BJ (cell line): ENCODE measurements around the gene OPRL1. TPM values are rescaled to one million over a fixed set of nuclear protein-coding genes. Genes with fewer than 3 reads are reported as not detected.

Experiments used
- CTCF ChIA-PET: fragments of 350-600 bp; formaldehyde crosslinking; extraction: SDS; loops from one replicate; lab custom pipeline; 2021; ENCODE audit warnings: antibody characterized with exemption, inconsistent platforms; lab: Yijun Ruan, JAX
- POLR2A ChIA-PET: fragments of 300-600 bp; sonication (Branson Sonifier 250); formaldehyde crosslinking; extraction: SDS; loops from one replicate; lab custom pipeline; 2021; ENCODE audit warnings: antibody characterized with exemption; lab: Charles Lee
- DNase-seq: peaks from one replicate; pipeline ENCODE4 v3.0.0-alpha.2; 2011; ENCODE audit warnings: low read depth
- H3K27me3 ChIP-seq: 2 replicates; pipeline ENCODE4 v1.6.0; 2011; ENCODE audit warnings: low read length; ENCODE audit not compliant: control insufficient read depth, insufficient read depth
- H3K36me3 ChIP-seq: 2 replicates; pipeline ENCODE4 v1.5.1; 2011; ENCODE audit warnings: low read length; ENCODE audit not compliant: control insufficient read depth, insufficient read depth
- H3K4me3 ChIP-seq: 2 replicates; pipeline ENCODE4 v1.5.1; 2011; ENCODE audit warnings: low read depth, mild to moderate bottlenecking, control low read depth, low read length
- polyA plus RNA-seq: library from polyadenylated mRNA; depleted of rRNA; stranded (reverse); fragments of >200 nt; gene quantifications from 2 replicates; pipeline ENCODE4 v1.2.3, GENCODE V29; 2011
- TF ChIP-seq, protein P1 (sequence below): IDR thresholded peaks from 2 replicates; pipeline ENCODE4 v1.5.1; 2011; ENCODE audit warnings: low read depth, mild to moderate bottlenecking, control low read depth, inconsistent platforms, low read length, moderate library complexity; ENCODE audit not compliant: insufficient read depth

Gene OPRL1
- polyA plus RNA-seq, 1 experiment = 0.97 TPM

- Histone ChIP-seq H3K27me3 (peaks cover 24% of the 10 kb centered on the region), H3K36me3 (no peaks in the 10 kb centered on the region), H3K4me3 (no peak overlapping the region; the same call in 1 of the 2 replicates)
- DNase-seq = no peak
- ChIA-PET CTCF (interaction anchor here (1.3 to 1.5 kb wide), 2 partner anchors 11 to 19 kb away, joined by 4 to 6 read pairs; no protein-coding TSS in a partner anchor), POLR2A (no interaction called here)
- TF ChIP-seq, protein P1, sequence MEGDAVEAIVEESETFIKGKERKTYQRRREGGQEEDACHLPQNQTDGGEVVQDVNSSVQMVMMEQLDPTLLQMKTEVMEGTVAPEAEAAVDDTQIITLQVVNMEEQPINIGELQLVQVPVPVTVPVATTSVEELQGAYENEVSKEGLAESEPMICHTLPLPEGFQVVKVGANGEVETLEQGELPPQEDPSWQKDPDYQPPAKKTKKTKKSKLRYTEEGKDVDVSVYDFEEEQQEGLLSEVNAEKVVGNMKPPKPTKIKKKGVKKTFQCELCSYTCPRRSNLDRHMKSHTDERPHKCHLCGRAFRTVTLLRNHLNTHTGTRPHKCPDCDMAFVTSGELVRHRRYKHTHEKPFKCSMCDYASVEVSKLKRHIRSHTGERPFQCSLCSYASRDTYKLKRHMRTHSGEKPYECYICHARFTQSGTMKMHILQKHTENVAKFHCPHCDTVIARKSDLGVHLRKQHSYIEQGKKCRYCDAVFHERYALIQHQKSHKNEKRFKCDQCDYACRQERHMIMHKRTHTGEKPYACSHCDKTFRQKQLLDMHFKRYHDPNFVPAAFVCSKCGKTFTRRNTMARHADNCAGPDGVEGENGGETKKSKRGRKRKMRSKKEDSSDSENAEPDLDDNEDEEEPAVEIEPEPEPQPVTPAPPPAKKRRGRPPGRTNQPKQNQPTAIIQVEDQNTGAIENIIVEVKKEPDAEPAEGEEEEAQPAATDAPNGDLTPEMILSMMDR = peak; percentile 48
These were observed 22.1 kb downstream of the OPRL1 start for GRCh38 chr20:64101731-64102621.

GRCh38 chr20:64102647-64103354 lies 22.9 kb downstream of the OPRL1 start:
- H3K36me3 ChIP-seq = no peaks in the 10 kb centered on the region
- peaks cover 25% of the 10 kb centered on the region for H3K27me3 ChIP-seq
- POLR2A ChIA-PET = no interaction called here
- no peak overlapping the region for H3K4me3 ChIP-seq
- TF ChIP-seq, protein P1 = no peak
- no peak for DNase-seq
- CTCF ChIA-PET = interaction anchor here (1.3 kb wide), 1 partner anchor 12 kb away, joined by 4 read pairs; no protein-coding TSS in a partner anchor

DNA sequence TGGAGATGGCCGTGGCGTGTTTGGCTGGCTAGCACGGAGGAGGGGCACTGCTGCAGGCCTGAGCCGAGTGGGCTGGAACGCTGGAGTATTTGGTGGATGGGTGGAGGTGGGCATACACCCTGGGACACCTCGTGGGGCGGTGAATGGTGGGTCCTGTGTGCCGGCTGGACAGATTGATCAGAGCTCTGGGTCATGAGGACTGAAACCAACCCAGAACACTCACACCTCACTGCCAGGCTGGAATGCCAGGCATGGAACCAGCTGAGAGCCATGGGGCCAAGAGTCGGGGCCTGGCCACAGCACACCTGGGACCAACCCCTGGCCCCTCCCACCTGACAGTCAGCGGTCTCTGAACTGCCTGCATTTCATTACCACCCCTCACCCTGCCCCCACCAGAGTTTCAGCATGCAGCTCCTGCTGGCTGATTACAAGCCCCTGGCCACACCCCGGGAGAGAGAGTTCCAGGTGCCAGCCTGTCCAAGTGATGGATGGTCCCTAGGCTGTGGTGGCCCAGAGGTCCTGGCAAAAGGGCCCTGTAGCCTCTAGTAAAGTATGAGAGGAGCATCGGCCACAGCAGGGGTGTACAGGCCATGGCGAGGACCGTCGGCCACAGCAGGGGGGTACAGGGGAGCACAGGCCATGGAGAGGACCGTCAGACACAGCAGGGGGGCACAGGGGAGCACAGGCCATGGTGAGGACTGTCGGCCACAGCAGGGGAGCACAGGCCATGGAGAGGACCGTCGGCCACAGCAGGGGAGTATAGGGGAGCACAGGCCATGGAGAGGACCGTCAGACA lies 24.2 kb downstream of the OPRL1 start:
- Histone ChIP-seq H3K27me3 (peaks cover 25% of the 10 kb centered on the region), H3K4me3 (no peak overlapping the region), H3K36me3 (no peaks in the 10 kb centered on the region)
- ChIA-PET CTCF (no interaction called here), POLR2A (no interaction called here)
- no peak for DNase-seq
- TF ChIP-seq, protein P1 = no peak

DNA sequence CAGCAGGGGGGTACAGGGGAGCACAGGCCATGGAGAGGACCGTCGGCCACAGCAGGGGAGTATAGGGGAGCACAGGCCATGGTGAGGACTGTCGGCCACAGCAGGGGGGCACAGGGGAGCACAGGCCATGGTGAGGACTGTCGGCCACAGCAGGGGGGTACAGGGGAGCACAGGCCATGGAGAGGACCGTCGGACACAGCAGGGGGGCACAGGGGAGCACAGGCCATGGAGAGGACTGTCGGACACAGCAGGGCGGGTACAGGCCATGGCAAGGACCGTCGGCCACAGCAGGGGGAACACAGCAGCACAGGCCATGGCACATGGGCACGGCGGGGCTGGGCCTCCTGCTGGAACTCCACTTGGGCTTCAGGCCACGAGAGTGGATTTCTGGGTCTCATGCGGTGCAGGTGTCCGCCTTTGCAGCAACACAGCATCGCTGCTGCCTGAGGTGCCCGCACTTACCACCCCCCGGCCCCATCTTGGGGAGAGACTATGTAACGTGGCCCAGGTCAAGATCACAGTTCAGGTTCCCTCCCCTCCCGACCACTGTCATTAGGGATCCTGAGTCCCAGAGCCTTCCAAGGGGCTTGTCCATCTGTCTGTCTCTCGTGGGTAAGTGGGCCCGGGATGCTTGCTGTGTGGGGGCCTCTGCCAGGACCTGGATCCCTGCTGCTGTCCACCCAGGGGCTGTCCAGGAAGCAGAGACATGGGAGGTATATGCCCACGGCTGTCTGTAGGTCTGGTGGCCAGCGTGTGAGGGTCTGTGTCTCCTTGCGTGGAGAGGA lies 25.0 kb downstream of the OPRL1 start:
- Histone ChIP-seq H3K36me3 (no peaks in the 10 kb centered on the region), H3K27me3 (peaks cover 27% of the 10 kb centered on the region), H3K4me3 (no peak overlapping the region)
- ChIA-PET CTCF (no interaction called here), POLR2A (no interaction called here)
- TF ChIP-seq, protein P1 = no peak
- DNase-seq = no peak
